HG03571 (cell line): ENCODE measurements around the gene GRIN2C.

Source experiments
- ATAC-seq: cut with Tn5 transposase; IDR thresholded peaks from one replicate; pipeline ENCODE4 v1.9.1; 2021; ENCODE audit not compliant: unreplicated experiment

GRIN2C gene

DNA sequence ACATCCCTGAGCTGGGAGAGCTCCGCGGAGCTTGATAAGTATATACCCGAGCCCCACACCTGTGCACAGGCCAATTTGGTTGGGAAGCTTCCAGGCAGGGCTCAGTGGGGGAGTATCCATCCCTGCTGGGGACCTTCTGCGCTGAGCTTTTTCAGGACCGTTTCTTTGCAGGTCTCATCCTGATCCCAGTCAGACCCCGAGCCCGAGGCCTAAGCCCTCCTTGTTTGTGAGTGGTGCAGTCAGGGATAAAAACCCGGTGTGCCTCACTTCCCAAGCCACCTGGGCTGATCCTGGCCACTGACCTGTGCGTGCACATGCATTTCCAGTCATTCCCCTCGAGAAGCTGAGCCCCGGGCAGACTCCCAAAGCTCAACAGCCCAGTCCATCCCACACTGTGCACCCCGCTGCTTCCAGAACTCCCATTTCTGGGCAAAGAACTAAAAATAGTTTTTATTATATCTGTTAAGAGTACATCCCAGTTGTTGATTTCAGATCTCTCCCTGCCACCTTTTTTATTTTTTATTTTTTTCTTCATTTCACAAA, 56.2 kb downstream of the GRIN2C start:
- ATAC-seq: no peak

DNA sequence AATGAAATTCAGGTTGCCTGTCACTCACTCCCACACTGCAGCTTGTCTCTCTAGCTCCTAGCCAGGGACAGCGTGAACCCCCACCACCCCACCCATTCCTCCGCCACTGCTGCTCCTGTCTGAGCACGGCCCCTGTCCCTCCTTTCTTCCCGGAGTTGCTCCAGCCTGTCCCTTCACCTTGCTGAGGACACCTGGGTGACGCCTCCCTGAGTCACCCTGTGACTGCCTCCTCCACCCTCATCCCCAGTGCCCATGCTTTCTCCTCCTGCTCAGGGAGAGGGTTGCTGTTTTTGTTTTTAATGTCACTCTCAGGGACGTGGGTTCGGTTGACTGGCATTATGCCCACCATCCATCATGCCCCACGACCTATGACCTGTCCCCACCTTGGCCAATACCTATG, 57.8 kb downstream of the GRIN2C start:
- no peak for ATAC-seq

DNA sequence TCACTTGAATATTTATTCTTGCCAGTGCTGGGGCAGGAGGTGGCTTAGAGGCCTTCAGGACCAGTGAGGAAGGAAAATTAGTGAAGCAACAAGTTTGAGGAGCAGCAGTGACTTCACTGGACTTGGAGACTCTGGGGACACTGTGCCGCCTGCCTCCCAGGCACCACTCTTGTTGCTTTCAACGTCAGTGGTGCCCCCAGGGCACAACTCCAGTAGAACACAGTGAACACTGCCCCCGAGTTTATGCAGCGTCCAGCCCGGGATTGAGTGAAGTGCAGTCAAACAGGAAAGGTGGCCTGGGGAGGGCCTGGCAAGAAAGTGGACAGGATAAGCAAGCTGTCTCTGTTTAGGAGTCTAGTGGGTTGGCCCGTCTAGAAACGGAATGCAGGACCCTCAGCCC, 59.2 kb downstream of the GRIN2C start:
- ATAC-seq: no peak

DNA sequence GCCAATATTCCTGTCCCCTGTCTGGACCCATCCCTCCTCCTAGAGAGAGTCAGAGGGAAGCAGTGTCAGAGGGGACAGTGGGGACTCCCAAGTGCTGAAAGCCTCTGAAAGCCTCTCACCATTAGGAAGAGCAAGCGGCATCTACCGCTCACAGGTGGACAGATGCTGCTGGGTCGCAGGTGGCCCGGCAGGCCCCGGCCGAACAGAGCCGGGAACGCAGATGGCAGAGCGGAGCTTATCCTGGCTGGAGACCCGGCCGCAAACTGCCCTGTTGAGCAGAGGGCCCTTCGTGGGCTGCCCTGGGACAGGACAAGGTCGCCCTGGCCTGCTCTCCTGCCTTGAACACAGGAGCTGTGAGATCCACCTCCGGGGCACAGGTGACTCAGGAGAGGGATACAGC, 60.6 kb downstream of the GRIN2C start:
- ATAC-seq: no peak

DNA sequence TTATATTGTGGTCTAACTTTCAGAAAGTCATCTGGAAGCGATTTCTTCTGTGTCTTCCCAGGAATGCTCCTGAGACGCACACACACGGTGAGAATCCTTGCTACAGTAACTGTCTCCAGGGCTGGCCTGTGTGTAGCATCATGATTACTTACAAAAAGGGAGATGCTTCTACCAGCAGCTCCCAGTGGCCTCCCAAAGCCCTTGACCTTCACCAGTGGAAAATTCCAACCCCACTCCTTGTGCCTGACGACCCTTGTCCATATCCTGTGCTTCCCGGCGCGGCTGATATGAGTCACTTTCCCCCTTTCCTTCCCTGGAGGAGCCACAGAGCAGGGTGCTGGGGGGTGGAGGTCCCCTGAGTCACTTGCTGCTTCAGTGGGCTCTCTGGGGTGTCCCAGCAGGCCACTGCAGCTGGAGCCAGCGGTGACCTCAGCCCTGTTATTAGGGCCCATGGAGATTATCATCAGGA, 61.4 kb downstream of the GRIN2C start:
- ATAC-seq: no peak

DNA sequence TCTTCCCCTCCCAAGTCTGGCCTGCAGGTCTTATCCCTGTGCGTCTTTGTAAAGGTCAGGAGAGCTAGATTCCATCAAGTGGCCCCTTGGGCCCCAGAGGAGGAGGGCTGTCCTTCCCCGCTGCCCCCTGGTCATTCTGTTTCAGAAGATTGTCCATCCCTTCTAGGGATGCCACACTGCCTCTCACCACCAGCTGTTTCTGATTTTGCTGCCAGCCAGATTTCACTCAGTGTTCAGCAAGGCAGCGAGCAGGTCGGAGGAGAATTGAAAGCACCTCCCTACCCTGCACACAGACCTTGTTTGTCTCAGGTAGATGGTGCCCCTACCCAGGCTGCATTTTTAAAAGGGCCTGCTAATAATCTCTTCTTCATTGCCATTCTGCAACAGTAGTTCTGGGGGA, 61.9 kb downstream of the GRIN2C start:
- ATAC-seq: no peak

DNA sequence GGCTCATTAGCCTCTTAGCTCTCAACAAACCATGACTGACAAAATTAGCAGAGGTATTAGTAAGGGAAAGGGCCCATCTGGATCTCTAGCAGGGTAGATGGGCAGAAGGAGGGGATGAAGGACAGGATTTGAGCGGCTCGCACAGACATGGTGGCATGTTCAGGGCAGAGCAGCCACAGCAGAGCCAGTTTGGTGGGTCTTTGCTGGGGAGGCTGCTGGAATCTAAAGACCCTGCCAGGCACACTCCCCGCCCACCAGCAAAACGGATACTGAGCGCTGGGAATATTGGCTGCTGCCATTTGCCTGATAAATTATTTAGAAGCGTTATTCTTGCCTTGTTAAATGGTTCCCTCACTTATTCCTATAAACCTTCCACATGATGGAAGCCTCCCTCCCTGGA, 62.8 kb downstream of the GRIN2C start:
- no peak for ATAC-seq

DNA sequence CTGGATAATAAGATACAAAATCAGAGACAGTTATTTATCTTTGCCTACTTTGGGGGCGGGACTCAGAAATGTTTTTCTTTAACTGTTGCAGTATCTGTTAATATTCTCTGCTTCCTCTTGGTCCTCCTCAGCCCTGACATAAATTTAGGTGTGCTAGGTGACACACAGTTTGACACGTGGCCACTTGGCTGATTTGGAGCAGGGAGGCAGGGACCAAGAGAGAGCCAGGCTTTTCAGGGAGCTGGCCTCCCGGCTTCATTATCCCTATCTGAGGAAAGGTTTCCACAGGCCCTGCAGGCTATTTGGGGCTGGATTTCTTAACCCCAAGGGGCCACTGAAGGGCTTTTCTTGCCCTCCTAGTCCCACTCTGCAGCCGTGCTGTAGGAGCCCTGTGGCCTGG, 63.5 kb downstream of the GRIN2C start:
- no peak for ATAC-seq

DNA sequence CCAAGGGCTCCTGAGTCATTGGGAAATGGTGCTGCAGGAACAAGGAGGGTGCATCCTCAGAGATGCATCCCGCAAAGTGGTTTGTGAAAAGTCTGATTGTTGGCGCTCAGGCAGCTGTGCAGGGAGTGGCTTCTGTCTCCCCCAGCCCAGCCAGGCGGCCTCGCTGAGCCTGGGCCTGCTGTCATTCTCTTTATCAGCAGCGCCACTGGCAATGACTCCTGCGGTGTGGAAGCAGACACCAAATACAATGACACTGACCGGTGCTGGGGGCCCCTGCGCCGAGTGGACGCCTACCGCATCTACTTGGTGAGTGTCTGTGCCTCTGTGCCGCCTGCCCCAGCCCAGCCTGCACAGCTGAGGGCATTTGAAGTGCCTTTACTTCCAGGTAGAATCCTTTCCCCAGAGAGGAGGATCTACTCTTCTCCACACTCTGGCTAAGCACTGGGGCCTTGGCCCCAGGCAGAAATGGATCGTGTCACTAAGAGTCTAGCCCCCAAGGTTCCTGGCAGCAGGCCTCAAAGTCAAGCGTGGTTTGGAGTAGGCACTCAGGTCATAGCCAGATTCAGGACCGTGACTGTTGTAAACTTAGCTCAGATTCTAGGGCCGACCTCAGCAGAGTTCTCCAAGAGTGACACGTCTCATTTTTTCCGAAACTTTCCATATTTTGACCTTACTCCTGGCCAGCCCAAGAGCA, 64.2 kb downstream of the GRIN2C start:
- ATAC-seq: no peak

DNA sequence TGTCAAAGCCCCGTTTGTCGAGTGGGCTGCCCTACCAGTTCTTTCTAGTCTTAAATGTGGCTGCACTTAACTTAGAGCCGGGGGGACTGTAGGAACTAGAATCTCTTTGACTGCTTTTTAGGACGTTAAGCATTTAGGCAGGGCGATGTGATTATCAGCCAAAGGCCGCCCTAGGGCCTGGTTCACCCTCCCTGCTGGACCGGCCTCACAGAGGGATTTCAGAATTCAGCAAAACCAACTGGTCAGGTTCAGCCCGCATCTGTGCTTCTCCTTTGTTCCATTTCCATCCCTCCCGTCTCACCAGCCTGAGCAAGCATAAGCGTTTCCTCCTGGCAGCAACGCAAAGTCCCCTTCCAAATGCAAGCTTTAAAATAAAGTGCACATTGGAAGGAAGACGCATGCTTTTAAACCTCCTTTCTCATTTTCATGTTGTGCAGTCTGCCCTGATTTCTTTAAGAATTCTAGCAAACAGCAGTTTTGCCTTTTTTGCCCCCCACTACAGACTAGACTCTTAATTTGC, 67.0 kb downstream of the GRIN2C start:
- ATAC-seq: no peak
